Endothelial cell of umbilical vein (primary cell): ENCODE results near the gene ANKRD61. TPM values are rescaled to one million over a fixed set of nuclear protein-coding genes. Genes with fewer than 3 reads are reported as not detected.

ENCODE experiments used
- BruUV-seq: library from RNA; stranded (reverse); fragments of 400-500 nt; replicated peaks from 2 replicates; lab custom pipeline; 2021; lab: Mats Ljungman, UMichigan
- CTCF ChIA-PET: fragments of 300-600, 350-600 bp; sonication (Branson Sonifier 250); formaldehyde crosslinking; loops from one replicate; lab custom pipeline; 2021; ENCODE audit warnings: antibody characterized with exemption, inconsistent platforms; lab: Charles Lee
- POLR2A ChIA-PET: fragments of 300-600, 350-600 bp; sonication (Branson Sonifier 250); formaldehyde crosslinking; loops from one replicate; lab custom pipeline; 2021; ENCODE audit warnings: antibody characterized with exemption, inconsistent platforms; lab: Charles Lee
- DNase-seq: peaks from one replicate; pipeline ENCODE4 v3.0.0-alpha.2; 2011; ENCODE audit warnings: low read depth, low spot score
- FAIRE-seq: peaks from 2 replicates; lab custom pipeline; 2011; peaks lifted over from hg19 to GRCh38; lab: Jason Lieb, UNC
- H2AFZ ChIP-seq: 2 replicates; pipeline ENCODE4 v1.6.0; 2012; ENCODE audit warnings: low read depth, low read length, control low read depth, inconsistent platforms
- H3K27ac ChIP-seq: 2 replicates; pipeline ENCODE4 v1.5.1; 2011; ENCODE audit warnings: low read depth, mild to moderate bottlenecking, control low read depth, low read length, moderate library complexity; ENCODE audit not compliant: insufficient read depth
- H3K27me3 ChIP-seq, 2 experiments: 2 replicates each; pipeline versions ENCODE4 v1.6.0 to v1.6.1; 2011; ENCODE audit warnings: low read length in 2 of 2, mixed read lengths in 1 of 2; ENCODE audit not compliant: control insufficient read depth in 2 of 2, insufficient read depth in 2 of 2
- H3K36me3 ChIP-seq, 2 experiments: 2 replicates in 1 of 2; 3 replicates in 1 of 2; pipeline ENCODE4 v1.5.1; 2011; ENCODE audit warnings: low read length in 2 of 2, mild to moderate bottlenecking in 1 of 2, moderate library complexity in 1 of 2; ENCODE audit not compliant: control insufficient read depth in 2 of 2, insufficient read depth in 2 of 2; ENCODE audit errors: extremely low read depth in 1 of 2
- H3K4me1 ChIP-seq: 3 replicates; pipeline ENCODE4 v1.5.1; 2011; ENCODE audit warnings: mild to moderate bottlenecking, low read length; ENCODE audit not compliant: control insufficient read depth, insufficient read depth; ENCODE audit errors: extremely low read depth
- H3K4me2 ChIP-seq: 2 replicates; pipeline ENCODE4 v1.6.1; 2011; ENCODE audit warnings: low read length, control low read depth, mixed read lengths; ENCODE audit not compliant: insufficient read depth
- H3K4me3 ChIP-seq, 3 experiments: fragments of 200-600 bp in 1 of 3; sonication (generic), shearing (Covaris generic) in 1 of 3; replicated peaks in 1 of 3; 2 replicates each; pipeline ENCODE4 v1.5.1; 2011 to 2016; ENCODE audit warnings: control low read depth in 3 of 3, low read length in 3 of 3, mild to moderate bottlenecking in 2 of 3, inconsistent platforms in 1 of 3, low read depth in 1 of 3, moderate library complexity in 1 of 3; ENCODE audit not compliant: insufficient read depth in 1 of 3
- H3K79me2 ChIP-seq: 2 replicates; pipeline ENCODE4 v1.6.0; 2012; ENCODE audit warnings: low read length, inconsistent platforms; ENCODE audit not compliant: control insufficient read depth, insufficient read depth
- H3K9ac ChIP-seq: replicated peaks from 2 replicates; pipeline ENCODE3; 2011; ENCODE audit warnings: low read length, control low read depth; ENCODE audit not compliant: insufficient read depth; ENCODE audit errors: extremely low read depth
- H3K9me1 ChIP-seq: replicated peaks from 3 replicates; pipeline ENCODE4 v1.6.0; 2011; ENCODE audit warnings: mild to moderate bottlenecking, low read length; ENCODE audit not compliant: control insufficient read depth, insufficient read depth; ENCODE audit errors: extremely low read depth
- H3K9me3 ChIP-seq: replicated peaks from 2 replicates; pipeline ENCODE4 v1.5.1; 2012; ENCODE audit warnings: low read length, inconsistent platforms; ENCODE audit not compliant: control insufficient read depth, insufficient read depth
- H4K20me1 ChIP-seq: replicated peaks from 2 replicates; pipeline ENCODE3; 2011; ENCODE audit warnings: mild to moderate bottlenecking, low read length; ENCODE audit not compliant: control insufficient read depth, insufficient read depth; ENCODE audit errors: extremely low read depth
- CTCF ChIP-seq, 2 donors: IDR thresholded peaks; 1 replicate in 1 of 2; 2 replicates in 1 of 2; pipeline ENCODE4 v1.5.1; 2011; ENCODE audit warnings: low read length in 2 of 2, mild to moderate bottlenecking in 2 of 2, moderate library complexity in 2 of 2, control low read depth in 1 of 2, inconsistent platforms in 1 of 2, low read depth in 1 of 2; ENCODE audit not compliant: insufficient read depth in 1 of 2; ENCODE audit errors: extremely low read depth in 1 of 2
- EZH2 ChIP-seq: IDR thresholded peaks from 2 replicates; pipeline ENCODE4 v1.6.1; 2012; ENCODE audit warnings: borderline replicate concordance, low read depth, mild to moderate bottlenecking, moderate library complexity, low read length, inconsistent platforms; ENCODE audit not compliant: severe bottlenecking
- FOS ChIP-seq: IDR thresholded peaks from 2 replicates; pipeline ENCODE4 v1.6.1; 2011; ENCODE audit warnings: mild to moderate bottlenecking, low read length, moderate library complexity, borderline replicate concordance; ENCODE audit not compliant: insufficient read depth
- GATA2 ChIP-seq: IDR thresholded peaks from 2 replicates; pipeline ENCODE4 v1.7.0; 2011; ENCODE audit warnings: low read depth, mild to moderate bottlenecking, moderate library complexity, mixed read lengths, low read length; ENCODE audit not compliant: insufficient read length, insufficient read depth
- JUN ChIP-seq: IDR thresholded peaks from 2 replicates; pipeline ENCODE4 v1.6.1; 2011; ENCODE audit warnings: borderline replicate concordance, low read depth; ENCODE audit not compliant: insufficient read length, insufficient read depth
- MAX ChIP-seq: IDR thresholded peaks from 2 replicates; pipeline ENCODE4 v1.6.1; 2011; ENCODE audit not compliant: insufficient read depth, insufficient read length
- MYC ChIP-seq: IDR thresholded peaks from one replicate; pipeline ENCODE4 v1.6.1; 2011; ENCODE audit warnings: mild to moderate bottlenecking, low read depth, low read length
- POLR2A ChIP-seq: IDR thresholded peaks from 2 replicates; pipeline ENCODE4 v1.6.1; 2012; ENCODE audit warnings: low read depth, mild to moderate bottlenecking, control low read depth, low read length
- POLR2AphosphoS5 ChIP-seq: IDR thresholded peaks from 2 replicates; pipeline ENCODE4 v1.6.1; 2012; ENCODE audit warnings: low read depth, mild to moderate bottlenecking, control low read depth, low read length, moderate library complexity; ENCODE audit not compliant: insufficient read depth
- dilution Hi-C: fragments of 300-500 bp; cut with MboI; formaldehyde crosslinking; loops from one replicate; pipeline ENCODE4 v1.15.0; 2019; ENCODE audit warnings: low sequenced_read_pairs; ENCODE audit not compliant: extremely low pct_ligation_motif_present
- intact Hi-C: fragments of 100-400 bp; cut with micrococcal nuclease; formaldehyde crosslinking; loops from one replicate; pipeline ENCODE4 v1.10.0; 2022
- polyA plus RNA-seq, 4 experiments: library from polyadenylated mRNA; depleted of rRNA in 3 of 4; stranded (reverse) in 3 of 4; unstranded in 1 of 4; fragments of >200 nt; gene quantifications; 2 replicates each; pipeline versions ENCODE4 v1.2.1 to v1.2.3, GENCODE V29; 2011 to 2012; ENCODE audit warnings: missing spikeins in 1 of 4
- total RNA-seq: library from RNA; stranded (reverse); gene quantifications from 2 replicates; pipeline ENCODE4 v1.2.3, GENCODE V29; 2021

Gene ANKRD61
- total and polyA plus RNA-seq, 2 donors (not counting 3 experiments of a cell fraction or from before 2014, with no cell fraction given): 0.18 to 0.53 TPM

- intact Hi-C loops: loop anchor here (10.0 kb wide), 1 partner anchor 173 kb away; no protein-coding TSS in a partner anchor
- H2AFZ ChIP-seq: no peak overlapping the region
- no peaks in the 10 kb centered on the region for H3K9me1 ChIP-seq
- H3K4me2 ChIP-seq: no peak overlapping the region
- H3K4me3 ChIP-seq: no peak overlapping the region
- no peaks in the 10 kb centered on the region for H3K79me2 ChIP-seq
- peaks cover 20 to 25% of the 10 kb centered on the region in 2 experiments for H3K36me3 ChIP-seq
- H3K9ac ChIP-seq: no peak overlapping the region
- no peaks in the 10 kb centered on the region for H4K20me1 ChIP-seq
- no peak for DNase-seq
- TF ChIP-seq FOS (no peak), JUN (no peak), GATA2 (no peak), EZH2 (no peak), MYC (no peak), MAX (no peak), POLR2A (no peak), CTCF (IDR thresholded peaks at IDR 0.05; ENCODE audit: extremely low read depth in 1 of 2, insufficient read depth in 1 of 2, low read depth in 1 of 2, low read length in 2 of 2) (no peak), POLR2AphosphoS5 (no peak)
- H3K27ac ChIP-seq: no peak overlapping the region
- no peaks in the 10 kb centered on the region for H3K9me3 ChIP-seq
- no TSS peak for BruUV-seq
- no peak for FAIRE-seq
- H3K27me3 ChIP-seq: no peaks in the 10 kb centered on the region
- H3K4me1 ChIP-seq: peaks cover 3% of the 10 kb centered on the region
- ChIA-PET POLR2A (no interaction called here), CTCF (interaction anchor here (0.7 to 1.5 kb wide), 3 partner anchors 31 to 172 kb away, joined by 3 to 4 read pairs (median 3); no protein-coding TSS in a partner anchor)
- dilution Hi-C loops: no loop called here
Observed at GRCh38 chr7:6027806-6028365, 3.3 kb upstream of the ANKRD61 start.
